HG02588 (cell line): Measurements from ENCODE around the gene ZNF469.
"Not testable (repeated sequence)": the region's sequence is repeated elsewhere in the genome, so short reads cannot be mapped to it uniquely, and the experiment has no call there.

ENCODE experiments used
- ATAC-seq: cut with Tn5 transposase; IDR thresholded peaks from one replicate; pipeline ENCODE4 v1.9.1; 2021; ENCODE audit warnings: mild to moderate bottlenecking, moderate library complexity; ENCODE audit not compliant: unreplicated experiment

ZNF469 gene

GRCh38 chr16:88360401-88360800 lies 22.4 kb upstream of the ZNF469 start:
- ATAC-seq = not testable (repeated sequence)

DNA sequence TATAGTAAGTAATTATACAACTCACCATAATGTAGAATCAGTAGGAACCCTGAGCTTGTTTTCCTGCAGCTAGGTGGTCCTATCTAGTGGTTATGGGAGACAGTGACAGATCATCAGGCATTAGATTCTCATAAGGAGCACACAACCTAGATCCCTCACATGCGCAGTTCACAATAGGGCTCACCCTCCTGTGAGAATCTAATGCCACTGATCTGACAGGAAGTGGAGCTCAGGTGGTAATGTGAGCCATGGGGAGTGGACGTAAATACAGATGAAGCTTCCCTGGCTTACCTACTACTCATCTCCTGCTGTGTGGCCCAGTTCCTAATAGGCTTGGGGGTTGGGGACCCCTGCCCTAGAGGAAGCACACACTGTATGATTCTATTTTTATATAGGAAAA lies 21.8 kb upstream of the ZNF469 start:
- no peak for ATAC-seq

DNA sequence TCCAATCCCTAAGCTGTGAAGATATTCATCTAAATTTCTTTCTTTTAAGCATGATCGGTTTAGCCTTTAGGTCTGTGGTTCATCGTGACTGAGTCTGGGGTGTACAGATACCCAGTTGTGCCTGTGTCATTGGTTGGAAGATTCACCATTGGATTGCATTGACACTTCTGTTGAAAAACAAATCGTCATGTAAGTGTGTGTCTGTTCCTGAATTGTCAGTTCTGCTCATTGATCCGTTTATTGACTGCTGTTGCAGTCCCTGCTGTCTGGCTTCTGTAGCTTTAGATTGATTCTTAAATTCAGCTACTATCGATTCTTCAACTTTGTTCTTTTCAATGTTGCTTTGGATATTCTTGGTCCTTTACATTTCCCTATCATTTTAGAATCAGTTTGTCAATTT lies 21.0 kb upstream of the ZNF469 start:
- ATAC-seq = no peak

GRCh38 chr16:88363239-88363891 lies 19.4 kb upstream of the ZNF469 start:
- ATAC-seq = no peak

GRCh38 chr16:88365244-88365865 lies 17.4 kb upstream of the ZNF469 start:
- no peak for ATAC-seq

DNA sequence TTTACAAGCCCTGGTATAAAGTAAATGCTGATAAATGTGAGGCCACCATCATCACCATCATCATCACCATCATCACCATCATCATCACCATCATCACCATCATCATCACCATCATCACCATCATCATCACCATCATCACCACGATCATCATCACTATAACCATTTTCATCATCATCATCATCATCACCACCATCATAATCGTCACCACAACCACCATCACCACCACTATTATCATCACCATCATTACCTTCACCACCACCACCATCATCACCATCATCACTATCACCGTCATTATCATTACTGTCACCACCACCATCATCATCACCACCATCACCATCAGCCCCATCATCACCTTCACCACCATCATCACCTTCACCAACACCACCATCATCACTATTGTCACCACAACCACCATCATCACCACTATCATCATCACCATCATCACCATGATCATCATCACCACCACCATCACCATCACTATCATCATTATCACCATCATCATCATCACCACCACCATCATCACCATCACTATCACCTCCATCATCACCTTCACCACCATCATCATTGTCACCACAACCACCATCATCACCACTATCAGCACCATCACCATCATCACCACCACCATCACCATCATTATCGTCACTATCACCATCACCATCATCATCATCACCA lies 16.6 kb upstream of the ZNF469 start:
- ATAC-seq = no peak

- ATAC-seq = no peak
These were observed 16.1 kb upstream of the ZNF469 start for GRCh38 chr16:88366704-88367047.

DNA sequence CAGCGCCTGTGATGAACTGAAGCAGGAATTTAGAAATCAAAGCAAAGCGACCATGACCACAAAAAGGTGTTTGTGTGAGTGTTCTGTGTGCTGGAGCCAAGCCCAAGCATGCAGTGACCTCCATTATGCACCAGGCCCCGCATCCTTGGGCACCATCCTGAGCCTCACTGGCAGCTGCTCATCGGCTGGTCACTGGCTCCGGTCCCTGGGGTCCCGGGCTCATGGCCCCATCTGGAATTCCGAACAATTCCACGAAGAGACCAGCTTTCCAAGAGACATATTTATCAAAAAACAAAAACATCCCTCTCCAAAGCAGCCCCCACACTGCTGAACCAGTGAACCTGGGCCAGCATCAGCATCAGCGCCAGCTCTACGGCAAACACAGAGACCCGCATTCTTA lies 15.2 kb upstream of the ZNF469 start:
- ATAC-seq = no peak

DNA sequence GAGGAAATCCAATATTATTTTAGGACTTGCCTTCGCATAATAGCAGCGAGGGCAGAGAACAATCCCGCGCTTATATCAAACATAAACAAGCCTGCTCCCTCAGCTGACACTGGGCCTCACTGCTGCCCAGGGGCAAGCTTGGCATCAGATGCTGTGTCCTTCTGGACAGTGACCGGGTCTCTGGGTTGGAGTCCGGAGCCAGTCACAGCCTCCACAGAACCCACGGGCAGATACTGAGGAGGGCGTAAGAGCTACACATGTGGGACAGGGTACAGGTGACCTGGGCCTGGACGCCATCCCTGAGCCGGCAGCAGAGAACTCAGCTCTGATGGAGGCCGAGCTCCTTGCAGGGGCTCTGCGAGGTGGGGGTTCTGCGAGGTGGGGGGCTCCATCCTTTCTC lies 14.7 kb upstream of the ZNF469 start:
- ATAC-seq = no peak

GRCh38 chr16:88368994-88369393 lies 13.8 kb upstream of the ZNF469 start:
- no peak for ATAC-seq

GRCh38 chr16:88369447-88370008 lies 13.2 kb upstream of the ZNF469 start:
- ATAC-seq = no peak

DNA sequence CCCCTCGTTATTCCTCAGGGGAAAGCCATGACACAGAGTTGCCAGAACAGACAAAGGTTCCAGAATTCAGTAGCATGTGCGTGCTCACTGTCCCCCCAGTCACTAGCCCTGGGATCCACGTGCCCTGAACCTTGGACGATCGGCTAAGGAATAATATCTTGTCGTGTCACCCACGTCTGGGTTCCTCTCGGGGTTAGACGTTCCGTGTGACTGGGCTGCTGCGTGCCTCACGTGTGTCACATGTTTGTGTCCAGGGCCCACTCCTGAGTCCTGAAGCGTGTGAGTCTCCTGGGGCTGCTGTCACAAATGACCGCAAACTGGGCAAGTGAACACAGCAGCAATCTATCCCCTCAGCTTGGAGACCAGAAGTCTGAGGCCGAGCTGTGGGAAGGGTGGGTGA lies 12.4 kb upstream of the ZNF469 start:
- ATAC-seq = no peak

- no peak for ATAC-seq
These were observed 10.2 kb upstream of the ZNF469 start for GRCh38 chr16:88372522-88372921.

DNA sequence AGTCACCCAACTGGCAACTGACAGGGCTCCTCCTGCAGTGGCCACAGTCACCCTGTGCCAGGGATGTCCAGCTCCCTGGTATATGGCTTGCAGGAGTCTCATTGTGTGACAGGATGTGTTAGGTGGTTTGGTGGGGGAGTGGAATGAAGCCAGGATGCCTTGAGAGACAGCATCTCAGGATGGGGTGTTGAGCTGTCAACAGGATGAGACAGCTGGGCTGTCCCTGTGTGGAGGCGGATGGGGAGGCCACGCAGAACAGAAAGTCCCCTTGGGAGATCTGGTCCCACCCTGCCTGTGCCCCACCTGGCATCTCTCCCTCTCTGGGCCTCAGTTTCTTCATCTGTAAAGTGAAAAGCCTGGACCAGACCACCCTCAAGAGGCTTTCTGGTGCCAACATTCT lies 9.5 kb upstream of the ZNF469 start:
- ATAC-seq = no peak

GRCh38 chr16:88373927-88374492 lies 8.7 kb upstream of the ZNF469 start:
- ATAC-seq = no peak

- no peak for ATAC-seq
These were observed 8.0 kb upstream of the ZNF469 start for GRCh38 chr16:88374736-88375135.

GRCh38 chr16:88375236-88375975 lies 7.4 kb upstream of the ZNF469 start:
- no peak for ATAC-seq

GRCh38 chr16:88375996-88376834 lies 6.5 kb upstream of the ZNF469 start:
- ATAC-seq = no peak

DNA sequence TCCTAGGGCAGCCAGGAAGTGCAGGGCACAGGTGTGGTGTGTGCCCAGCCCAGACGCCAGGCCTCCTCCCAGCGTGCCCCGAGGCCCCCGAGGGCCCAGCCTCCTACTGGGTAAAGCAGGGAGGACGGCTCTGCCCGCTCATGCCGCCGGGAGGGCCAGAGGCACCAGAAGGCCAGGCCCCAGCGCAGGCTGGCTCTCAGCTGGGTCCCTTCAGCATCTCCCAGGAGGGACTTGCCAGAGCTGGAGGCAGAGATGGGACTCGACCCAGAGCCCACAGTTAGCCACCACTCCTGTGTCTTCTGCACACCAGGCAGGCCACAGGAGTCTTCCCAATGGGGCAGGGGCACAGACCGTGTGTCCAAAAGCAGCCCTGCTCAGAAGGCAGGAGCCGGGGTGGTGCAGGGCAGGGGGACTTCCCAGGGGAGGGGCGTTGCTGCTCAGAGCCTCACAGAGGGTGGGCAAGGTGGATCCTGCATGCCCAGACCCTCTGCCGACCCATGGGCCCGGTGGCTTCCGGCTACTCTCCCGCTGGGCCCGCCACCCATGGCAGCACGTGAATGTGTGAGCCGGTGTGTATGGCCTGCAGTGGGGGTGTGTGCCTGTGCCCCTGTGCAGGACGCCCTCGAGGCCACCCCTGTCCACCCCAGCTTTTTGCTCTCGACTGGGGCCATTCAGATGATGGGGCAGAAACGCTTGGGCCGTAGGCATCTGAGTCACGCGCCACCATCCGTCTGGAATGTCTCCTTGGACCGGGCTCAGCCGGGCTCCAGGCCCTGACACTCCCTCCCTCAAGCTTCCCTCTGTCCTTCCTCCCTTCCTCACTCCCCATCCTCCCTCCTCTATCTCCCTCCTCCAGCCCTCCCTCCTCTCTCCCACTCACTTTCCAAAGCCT lies 5.7 kb upstream of the ZNF469 start:
- no peak for ATAC-seq
